AG04450 (cell line): Measurements from ENCODE around the gene TSPAN14. TPM values are rescaled to one million over a fixed set of nuclear protein-coding genes. Genes with fewer than 3 reads are reported as not detected.

Experiments used
- CTCF ChIA-PET: fragments of 300-600, 350-600 bp; formaldehyde crosslinking; extraction: SDS; loops from one replicate; lab custom pipeline; 2022; ENCODE audit warnings: antibody characterized with exemption, inconsistent platforms; lab: Charles Lee
- POLR2A ChIA-PET: fragments of 350-600 bp; formaldehyde crosslinking; extraction: SDS; loops from one replicate; lab custom pipeline; 2021; ENCODE audit warnings: antibody characterized with exemption, inconsistent platforms; lab: Yijun Ruan, JAX
- DNase-seq: peaks from one replicate; pipeline ENCODE4 v3.0.0-alpha.2; 2011; ENCODE audit warnings: low read depth, low spot score
- H3K27ac ChIP-seq: one replicate; pipeline ENCODE4 v1.5.1; 2012; ENCODE audit warnings: low read depth, low read length, control low read depth
- H3K27me3 ChIP-seq: one replicate; pipeline ENCODE4 v1.6.0; 2012; ENCODE audit warnings: low read length; ENCODE audit not compliant: control insufficient read depth, insufficient read depth
- H3K4me3 ChIP-seq: 2 replicates; pipeline ENCODE4 v1.5.1; 2011; ENCODE audit warnings: mild to moderate bottlenecking, low read depth, low read length, control low read depth
- H3K9me3 ChIP-seq: 2 replicates; pipeline ENCODE4 v1.5.1; 2012; ENCODE audit warnings: low read length; ENCODE audit not compliant: control insufficient read depth, insufficient read depth
- polyA plus RNA-seq: library from polyadenylated mRNA; depleted of rRNA; stranded (reverse); fragments of >200 nt; gene quantifications from 2 replicates; pipeline ENCODE4 v1.2.3, GENCODE V29; 2011
- TF ChIP-seq, protein P1 (sequence below): IDR thresholded peaks from 2 replicates; pipeline ENCODE4 v1.5.1; 2011; ENCODE audit warnings: low read depth, low read length, control low read depth, inconsistent platforms

Gene TSPAN14
- polyA plus RNA-seq, 1 experiment = 27.3 TPM

DNA sequence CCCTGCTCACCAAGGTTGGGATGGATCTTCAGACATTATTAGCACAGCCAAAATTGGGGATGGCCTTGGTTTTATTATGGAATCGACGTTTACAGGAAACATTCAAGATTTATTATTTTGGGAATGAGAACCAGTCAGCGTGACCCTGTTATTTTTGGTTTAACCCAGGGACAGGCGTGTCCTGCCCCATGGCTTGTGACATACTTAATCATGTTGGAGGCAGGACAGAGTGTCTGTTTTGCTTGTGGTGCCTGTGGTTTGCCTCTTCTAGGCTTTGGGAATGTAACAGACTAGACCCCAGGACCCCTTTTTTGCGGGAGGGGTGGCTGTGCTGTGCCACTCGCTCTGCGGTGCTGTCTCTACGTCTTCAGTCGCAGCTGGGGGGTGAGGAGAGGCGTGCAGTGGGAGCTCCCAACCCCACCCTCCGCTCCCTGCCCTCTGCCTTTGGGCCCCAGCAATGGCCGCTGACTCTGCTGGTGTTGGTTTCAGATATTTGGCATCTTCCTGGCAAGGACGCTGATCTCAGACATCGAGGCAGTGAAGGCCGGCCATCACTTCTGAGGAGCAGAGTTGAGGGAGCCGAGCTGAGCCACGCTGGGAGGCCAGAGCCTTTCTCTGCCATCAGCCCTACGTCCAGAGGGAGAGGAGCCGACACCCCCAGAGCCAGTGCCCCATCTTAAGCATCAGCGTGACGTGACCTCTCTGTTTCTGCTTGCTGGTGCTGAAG lies 63.5 kb downstream of the TSPAN14 start:
- Histone ChIP-seq H3K4me3 (no peak overlapping the region), H3K27me3 (no peaks in the 10 kb centered on the region), H3K9me3 (no peaks in the 10 kb centered on the region), H3K27ac (no peak overlapping the region)
- ChIA-PET POLR2A (no interaction called here), CTCF (no interaction called here)
- TF ChIP-seq, protein P1, sequence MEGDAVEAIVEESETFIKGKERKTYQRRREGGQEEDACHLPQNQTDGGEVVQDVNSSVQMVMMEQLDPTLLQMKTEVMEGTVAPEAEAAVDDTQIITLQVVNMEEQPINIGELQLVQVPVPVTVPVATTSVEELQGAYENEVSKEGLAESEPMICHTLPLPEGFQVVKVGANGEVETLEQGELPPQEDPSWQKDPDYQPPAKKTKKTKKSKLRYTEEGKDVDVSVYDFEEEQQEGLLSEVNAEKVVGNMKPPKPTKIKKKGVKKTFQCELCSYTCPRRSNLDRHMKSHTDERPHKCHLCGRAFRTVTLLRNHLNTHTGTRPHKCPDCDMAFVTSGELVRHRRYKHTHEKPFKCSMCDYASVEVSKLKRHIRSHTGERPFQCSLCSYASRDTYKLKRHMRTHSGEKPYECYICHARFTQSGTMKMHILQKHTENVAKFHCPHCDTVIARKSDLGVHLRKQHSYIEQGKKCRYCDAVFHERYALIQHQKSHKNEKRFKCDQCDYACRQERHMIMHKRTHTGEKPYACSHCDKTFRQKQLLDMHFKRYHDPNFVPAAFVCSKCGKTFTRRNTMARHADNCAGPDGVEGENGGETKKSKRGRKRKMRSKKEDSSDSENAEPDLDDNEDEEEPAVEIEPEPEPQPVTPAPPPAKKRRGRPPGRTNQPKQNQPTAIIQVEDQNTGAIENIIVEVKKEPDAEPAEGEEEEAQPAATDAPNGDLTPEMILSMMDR = no peak
- DNase-seq = no peak

DNA sequence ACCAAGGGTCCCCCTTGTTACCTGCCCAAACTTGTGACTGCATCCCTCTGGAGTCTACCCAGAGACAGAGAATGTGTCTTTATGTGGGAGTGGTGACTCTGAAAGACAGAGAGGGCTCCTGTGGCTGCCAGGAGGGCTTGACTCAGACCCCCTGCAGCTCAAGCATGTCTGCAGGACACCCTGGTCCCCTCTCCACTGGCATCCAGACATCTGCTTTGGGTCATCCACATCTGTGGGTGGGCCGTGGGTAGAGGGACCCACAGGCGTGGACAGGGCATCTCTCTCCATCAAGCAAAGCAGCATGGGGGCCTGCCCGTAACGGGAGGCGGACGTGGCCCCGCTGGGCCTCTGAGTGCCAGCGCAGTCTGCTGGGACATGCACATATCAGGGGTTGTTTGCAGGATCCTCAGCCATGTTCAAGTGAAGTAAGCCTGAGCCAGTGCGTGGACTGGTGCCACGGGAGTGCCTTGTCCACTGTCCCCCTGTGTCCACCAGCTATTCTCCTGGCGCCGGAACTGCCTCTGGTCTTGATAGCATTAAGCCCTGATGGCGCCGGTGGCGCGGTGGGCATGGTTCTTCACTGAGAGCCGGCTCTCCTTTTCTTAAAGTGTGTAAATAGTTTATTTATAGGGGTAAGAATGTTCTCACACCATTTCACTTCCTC lies 64.2 kb downstream of the TSPAN14 start:
- CTCF ChIA-PET = no interaction called here
- TF ChIP-seq, protein P1 = no peak
- no peak overlapping the region for H3K4me3 ChIP-seq
- POLR2A ChIA-PET = no interaction called here
- no peak for DNase-seq
- H3K27ac ChIP-seq = no peak overlapping the region
- no peaks in the 10 kb centered on the region for H3K9me3 ChIP-seq
- H3K27me3 ChIP-seq = no peaks in the 10 kb centered on the region

DNA sequence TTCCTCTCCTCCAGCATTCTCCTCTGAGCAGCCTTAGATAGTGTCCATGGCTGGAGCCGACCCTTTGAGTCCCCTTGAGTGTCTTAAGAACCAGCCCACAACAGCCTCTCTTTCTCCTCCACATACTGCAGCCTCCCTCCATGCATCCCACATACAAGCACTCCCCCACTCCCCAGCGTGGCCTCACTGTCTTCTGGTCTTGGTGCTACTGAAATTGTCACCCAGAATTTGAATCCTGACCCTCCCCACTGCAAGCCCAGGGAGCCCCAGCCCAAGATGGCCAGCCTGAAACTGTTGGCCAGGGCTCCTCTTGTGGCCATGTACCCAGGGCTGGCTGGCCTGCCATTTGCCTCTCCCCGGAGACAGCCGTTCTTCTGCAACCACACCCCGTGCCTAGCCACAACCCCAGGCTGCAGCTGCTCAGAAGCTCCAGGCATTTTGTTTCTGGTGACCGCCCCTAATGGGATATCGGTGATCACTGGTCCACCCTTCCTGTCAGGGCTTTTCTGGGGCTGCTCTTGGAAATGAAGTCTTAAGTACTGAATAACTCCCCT lies 64.8 kb downstream of the TSPAN14 start:
- no peak overlapping the region for H3K27ac ChIP-seq
- no peaks in the 10 kb centered on the region for H3K27me3 ChIP-seq
- POLR2A ChIA-PET = no interaction called here
- no peak overlapping the region for H3K4me3 ChIP-seq
- DNase-seq = no peak
- CTCF ChIA-PET = no interaction called here
- H3K9me3 ChIP-seq = no peaks in the 10 kb centered on the region
- TF ChIP-seq, protein P1 = no peak

DNA sequence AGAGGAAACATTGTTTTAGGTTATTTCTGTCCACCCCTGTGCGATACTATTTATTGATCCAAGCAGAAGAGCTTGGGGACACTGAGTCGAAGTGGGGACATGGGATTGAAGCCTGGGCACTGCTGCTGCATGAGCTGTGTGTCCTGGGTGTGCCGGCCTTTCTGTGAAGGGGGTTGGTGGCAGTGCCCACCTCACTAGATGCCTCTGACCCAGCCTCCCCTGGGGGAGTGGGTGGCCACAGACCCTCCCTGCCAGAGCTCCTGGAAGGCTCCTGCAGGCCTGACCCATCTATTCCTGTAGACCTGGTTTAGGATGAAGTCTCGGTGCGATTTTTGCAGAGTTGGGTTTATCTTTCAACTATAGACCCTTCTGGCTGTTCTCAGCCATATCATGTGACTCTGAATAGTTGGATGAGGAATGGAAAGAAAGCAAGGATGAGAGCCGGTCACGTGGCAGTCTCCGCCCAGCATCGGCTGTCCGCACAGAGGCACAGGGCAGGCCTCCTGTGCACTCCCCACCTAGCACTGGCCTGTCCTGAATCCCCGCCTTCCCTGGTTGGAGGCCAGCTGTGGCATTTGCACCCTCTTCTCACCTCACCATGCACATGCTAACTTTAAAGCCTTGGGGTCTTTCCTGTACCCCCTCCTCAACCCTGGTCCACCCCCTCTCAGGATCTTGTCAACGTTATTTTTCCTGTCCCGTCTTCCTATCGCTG lies 66.0 kb downstream of the TSPAN14 start:
- ChIA-PET POLR2A (no interaction called here), CTCF (no interaction called here)
- TF ChIP-seq, protein P1 = no peak

More for the DNA sequence above, 66.0 kb downstream of the TSPAN14 start:
- Histone ChIP-seq H3K9me3 (no peaks in the 10 kb centered on the region), H3K4me3 (no peak overlapping the region), H3K27me3 (no peaks in the 10 kb centered on the region), H3K27ac (no peak overlapping the region)
- DNase-seq = no peak
